Breast epithelium (tissue), 4 donors: ENCODE data around the gene USP22. TPM values are rescaled to one million over a fixed set of nuclear protein-coding genes. Genes with fewer than 3 reads are reported as not detected.

Experiments
- DNase-seq, 2 donors: peaks; one replicate each; pipeline ENCODE4 v3.0.0-alpha.2; 2019; ENCODE audit warnings: low spot score in 2 of 2
- H3K27ac ChIP-seq, 2 donors: fragments of 200-600 bp; sonication (generic) in 1 of 2; one replicate each; pipeline ENCODE4 v1.5.1; 2016 to 2019; ENCODE audit warnings: mild to moderate bottlenecking in 1 of 2
- H3K27me3 ChIP-seq, 2 donors: fragments of 200-600 bp; sonication (generic) in 1 of 2; one replicate each; pipeline versions ENCODE4 v1.5.1 to v1.6.0; 2017 to 2019; ENCODE audit warnings: control low read depth in 1 of 2, mild to moderate bottlenecking in 1 of 2
- H3K36me3 ChIP-seq: fragments of 200-600 bp; one replicate; pipeline ENCODE4 v1.5.1; 2019
- H3K4me1 ChIP-seq, 2 donors: fragments of 200-600 bp; sonication (generic); one replicate each; pipeline ENCODE4 v1.5.1; 2016 to 2019; ENCODE audit warnings: control low read depth in 1 of 2
- H3K4me3 ChIP-seq, 3 donors: fragments of 200-600 bp; sonication (generic); 1 replicate in 2 of 3; 2 replicates in 1 of 3; pipeline ENCODE4 v1.5.1; 2016 to 2019; ENCODE audit warnings: mild to moderate bottlenecking in 3 of 3, moderate library complexity in 2 of 3
- H3K9me3 ChIP-seq, 2 donors: fragments of 200-600 bp; sonication (generic) in 1 of 2; one replicate each; pipeline ENCODE4 v1.5.1; 2016 to 2019; ENCODE audit warnings: control low read depth in 1 of 2
- CTCF ChIP-seq, 3 donors: fragments of 450-650 bp; IDR thresholded peaks; one replicate each; pipeline ENCODE4 v1.5.1; 2016 to 2017; ENCODE audit warnings: antibody characterized with exemption in 3 of 3, mild to moderate bottlenecking in 3 of 3, moderate library complexity in 3 of 3
- POLR2A ChIP-seq: fragments of 450-650 bp; IDR thresholded peaks from one replicate; pipeline ENCODE4 v1.6.1; 2016; ENCODE audit warnings: antibody characterized with exemption, mild to moderate bottlenecking, moderate library complexity
- POLR2AphosphoS5 ChIP-seq, 3 donors: sonication (generic); formaldehyde crosslinking; IDR thresholded peaks; one replicate each; pipeline ENCODE4 v1.6.1; 2017; ENCODE audit warnings: antibody characterized with exemption in 3 of 3
- intact Hi-C: fragments of 100-400 bp; cut with DNase I; formaldehyde crosslinking; loops from one replicate; pipeline ENCODE4 v1.15.1; 2023; ENCODE audit warnings: low total_unique reads
- total RNA-seq, 3 donors: library from RNA; depleted of rRNA; stranded (reverse); fragments of >200 nt; gene quantifications; one replicate each; pipeline ENCODE4 v1.1.0, GENCODE V29; 2016

Gene USP22
- total RNA-seq, 3 donors from 2014 or later: 115 to 156 (median 139) TPM

DNA sequence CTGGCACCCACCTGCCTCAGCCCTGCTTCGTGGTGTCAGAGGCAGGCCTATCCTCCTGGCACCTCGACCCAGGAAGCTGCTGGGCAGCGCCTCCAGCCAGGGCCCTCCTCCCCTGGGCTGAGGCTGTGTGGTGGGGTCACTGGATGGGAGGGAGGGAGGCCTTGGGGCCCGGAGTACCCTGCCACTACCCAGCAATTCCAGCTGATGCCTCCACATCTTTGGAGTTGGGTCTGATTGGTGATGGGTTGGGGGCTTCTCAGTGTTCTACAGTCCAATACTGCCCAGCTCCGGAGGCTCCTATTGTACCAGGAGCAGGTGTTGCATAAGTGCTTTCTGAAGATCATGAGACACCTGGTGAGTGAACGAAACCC, 48.0 kb downstream of the USP22 start:
- Histone ChIP-seq H3K4me3 (no peak overlapping the region), H3K36me3 (no peaks in the 10 kb centered on the region), H3K9me3 (no peaks in the 10 kb centered on the region), H3K4me1 (peaks cover 0 to 11% of the 10 kb centered on the region in 2 donors), H3K27me3 (no peaks in the 10 kb centered on the region), H3K27ac (no peak overlapping the region)
- intact Hi-C loops: no loop called here
- TF ChIP-seq CTCF (IDR thresholded peaks at IDR 0.05): no peak
- TF ChIP-seq POLR2A: no peak
- DNase-seq: no peak

DNA sequence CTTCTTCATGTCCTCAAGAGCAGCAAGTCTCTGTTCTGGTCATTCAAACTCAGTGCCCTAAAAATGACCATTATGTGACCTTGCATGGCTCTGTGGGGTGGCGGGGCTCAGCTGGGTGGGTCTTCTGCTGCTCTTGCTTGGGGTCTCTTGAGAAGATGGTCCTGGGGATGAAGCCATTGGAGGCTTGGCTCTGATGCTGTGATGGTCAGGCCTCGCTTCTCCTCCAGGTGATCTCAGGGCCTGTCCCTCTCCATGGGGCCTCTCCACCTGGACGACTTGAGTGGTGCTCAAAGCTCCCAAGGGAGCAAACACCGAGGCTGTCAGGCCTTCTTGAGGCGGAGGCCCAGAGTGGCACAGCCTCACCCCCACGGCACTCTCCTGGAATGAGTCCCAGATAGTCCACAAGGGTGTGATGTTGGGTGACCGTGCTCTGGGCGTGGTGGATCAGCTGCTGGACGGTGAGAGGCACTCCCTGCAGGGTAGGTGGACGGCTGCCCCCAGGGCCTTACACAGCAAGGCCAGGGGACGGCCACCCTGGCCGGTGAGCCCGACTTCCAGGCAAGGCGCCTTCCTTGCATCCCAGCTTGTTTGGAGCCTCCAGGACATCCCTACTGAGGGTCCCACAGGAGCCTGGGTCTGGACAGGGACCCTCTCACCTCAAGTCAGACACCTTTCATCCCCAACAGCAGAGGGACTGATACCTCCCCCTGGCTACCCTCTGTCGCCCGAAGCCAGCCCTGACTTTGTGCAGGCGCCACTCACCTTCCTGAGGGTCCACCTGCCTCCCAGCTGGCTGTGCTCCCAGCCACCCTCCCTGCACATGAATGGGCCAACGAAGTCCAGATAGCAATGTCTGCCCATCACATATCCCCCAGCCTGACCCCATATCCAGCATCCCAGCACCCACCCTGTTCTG, 48.7 kb downstream of the USP22 start:
- intact Hi-C loops: no loop called here
- no peak for TF ChIP-seq POLR2AphosphoS5 (IDR thresholded peaks at IDR 0.05)
- TF ChIP-seq POLR2A: no peak
- no peak for TF ChIP-seq CTCF (IDR thresholded peaks at IDR 0.05)
- Histone ChIP-seq H3K36me3 (no peaks in the 10 kb centered on the region), H3K27ac (peak overlapping the region; percentile 67 to 68), H3K27me3 (no peaks in the 10 kb centered on the region), H3K4me1 (peaks cover 0 to 7% of the 10 kb centered on the region in 2 donors), H3K4me3 (no peak overlapping the region), H3K9me3 (no peaks in the 10 kb centered on the region)
- peak in 1 of 2 donors; percentile 51 for DNase-seq

DNA sequence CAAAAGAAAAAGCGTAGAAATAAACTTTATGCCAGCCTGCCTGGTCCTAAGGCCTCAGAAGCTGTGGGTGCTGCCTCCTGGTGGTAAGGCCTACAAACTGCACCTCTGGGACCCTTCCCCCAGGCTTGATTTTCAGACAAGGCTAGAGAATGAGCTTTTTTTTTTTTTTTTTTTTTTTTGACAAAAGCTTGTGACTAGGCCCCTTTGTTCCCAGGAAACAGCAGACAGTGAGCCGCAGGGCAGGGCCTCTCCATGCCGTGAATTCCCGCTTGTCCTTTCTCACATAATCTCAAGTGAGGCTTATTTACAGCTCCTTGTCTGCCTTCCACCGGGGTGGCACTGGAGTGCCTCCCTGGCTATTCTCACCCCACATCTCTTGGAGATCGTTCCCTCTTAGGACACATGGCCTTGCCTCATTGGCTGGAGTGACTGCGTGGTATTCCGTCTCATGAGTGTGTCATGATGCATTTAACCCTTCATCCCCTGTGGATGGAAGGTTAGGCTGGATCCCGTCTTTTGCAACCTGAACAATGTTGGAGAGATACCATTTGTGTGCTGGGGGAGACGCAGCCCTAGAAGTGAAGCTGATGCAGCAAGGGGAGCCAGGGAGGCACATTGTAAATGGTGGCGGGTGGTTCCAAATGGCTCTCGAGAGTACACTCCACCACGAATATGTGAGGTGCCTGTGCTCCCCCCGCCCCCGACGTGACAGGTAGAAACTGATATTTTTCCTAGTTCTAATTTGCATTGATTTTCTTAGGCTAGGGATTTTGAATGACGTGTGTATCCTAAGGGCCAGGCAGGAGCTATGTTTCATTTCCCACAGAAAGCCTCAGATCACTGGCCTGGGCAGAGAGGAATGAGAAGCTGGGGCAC, 49.6 kb downstream of the USP22 start:
- no peaks in the 10 kb centered on the region for H3K9me3 ChIP-seq
- H3K4me3 ChIP-seq: peak overlapping the region in 2 of 3 donors; percentile 32 to 48
- H3K36me3 ChIP-seq: no peaks in the 10 kb centered on the region
- peak; percentile 81 for DNase-seq
- intact Hi-C loops: no loop called here
- H3K27ac ChIP-seq: peak overlapping the region; percentile 67 to 68
- H3K27me3 ChIP-seq: no peaks in the 10 kb centered on the region
- H3K4me1 ChIP-seq: no peaks in the 10 kb centered on the region
- TF ChIP-seq POLR2AphosphoS5 (IDR thresholded peaks at IDR 0.05): peak in 2 of 3 donors; percentile 12 to 51
- no peak for TF ChIP-seq POLR2A
- peak; percentile 82 to 90 (median 90) for TF ChIP-seq CTCF (IDR thresholded peaks at IDR 0.05)

GRCh38 chr17:20992416-20992815, 50.4 kb downstream of the USP22 start:
- peak overlapping the region; percentile 48 to 68 for H3K27ac ChIP-seq
- no peaks in the 10 kb centered on the region for H3K4me1 ChIP-seq
- intact Hi-C loops: no loop called here
- no peaks in the 10 kb centered on the region for H3K36me3 ChIP-seq
- TF ChIP-seq POLR2A: no peak
- TF ChIP-seq CTCF (IDR thresholded peaks at IDR 0.05): no peak
- no peak for TF ChIP-seq POLR2AphosphoS5 (IDR thresholded peaks at IDR 0.05)
- DNase-seq: peak in 1 of 2 donors; percentile 15
- no peaks in the 10 kb centered on the region for H3K9me3 ChIP-seq
- H3K4me3 ChIP-seq: peak overlapping the region in 2 of 3 donors; percentile 32 to 48
- H3K27me3 ChIP-seq: no peaks in the 10 kb centered on the region
